OCI-LY7 (cell line): Measurements from ENCODE around the gene DRGX.

Experiments
- EZH2phosphoT487 ChIP-seq: fragments of 200-600 bp; sonication (generic); IDR thresholded peaks from 2 replicates; pipeline ENCODE4 v1.6.1; 2018; ENCODE audit warnings: low read depth, borderline replicate concordance, mild to moderate bottlenecking, mixed run types, antibody characterized with exemption, low read length, moderate library complexity, mixed read lengths
- TF ChIP-seq, protein P1 (sequence below): fragments of 200-600 bp; sonication (generic); conservative IDR thresholded peaks from 2 replicates; pipeline ENCODE4 v1.5.1; 2014; ENCODE audit warnings: mild to moderate bottlenecking, antibody characterized with exemption, low read length, moderate library complexity, mixed read lengths

GRCh38 chr10:49414496-49414895 is 18.6 kb upstream of the DRGX start:
- TF ChIP-seq, protein P1, sequence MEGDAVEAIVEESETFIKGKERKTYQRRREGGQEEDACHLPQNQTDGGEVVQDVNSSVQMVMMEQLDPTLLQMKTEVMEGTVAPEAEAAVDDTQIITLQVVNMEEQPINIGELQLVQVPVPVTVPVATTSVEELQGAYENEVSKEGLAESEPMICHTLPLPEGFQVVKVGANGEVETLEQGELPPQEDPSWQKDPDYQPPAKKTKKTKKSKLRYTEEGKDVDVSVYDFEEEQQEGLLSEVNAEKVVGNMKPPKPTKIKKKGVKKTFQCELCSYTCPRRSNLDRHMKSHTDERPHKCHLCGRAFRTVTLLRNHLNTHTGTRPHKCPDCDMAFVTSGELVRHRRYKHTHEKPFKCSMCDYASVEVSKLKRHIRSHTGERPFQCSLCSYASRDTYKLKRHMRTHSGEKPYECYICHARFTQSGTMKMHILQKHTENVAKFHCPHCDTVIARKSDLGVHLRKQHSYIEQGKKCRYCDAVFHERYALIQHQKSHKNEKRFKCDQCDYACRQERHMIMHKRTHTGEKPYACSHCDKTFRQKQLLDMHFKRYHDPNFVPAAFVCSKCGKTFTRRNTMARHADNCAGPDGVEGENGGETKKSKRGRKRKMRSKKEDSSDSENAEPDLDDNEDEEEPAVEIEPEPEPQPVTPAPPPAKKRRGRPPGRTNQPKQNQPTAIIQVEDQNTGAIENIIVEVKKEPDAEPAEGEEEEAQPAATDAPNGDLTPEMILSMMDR: no peak
- TF ChIP-seq EZH2phosphoT487: no peak
